ENCODE data around the gene OSBPL2.

The OSBPL2 gene

GRCh38 chr20:62246431-62246830 lies 8.1 kb downstream of the OSBPL2 start:
- TF ChIP-seq, protein P1, sequence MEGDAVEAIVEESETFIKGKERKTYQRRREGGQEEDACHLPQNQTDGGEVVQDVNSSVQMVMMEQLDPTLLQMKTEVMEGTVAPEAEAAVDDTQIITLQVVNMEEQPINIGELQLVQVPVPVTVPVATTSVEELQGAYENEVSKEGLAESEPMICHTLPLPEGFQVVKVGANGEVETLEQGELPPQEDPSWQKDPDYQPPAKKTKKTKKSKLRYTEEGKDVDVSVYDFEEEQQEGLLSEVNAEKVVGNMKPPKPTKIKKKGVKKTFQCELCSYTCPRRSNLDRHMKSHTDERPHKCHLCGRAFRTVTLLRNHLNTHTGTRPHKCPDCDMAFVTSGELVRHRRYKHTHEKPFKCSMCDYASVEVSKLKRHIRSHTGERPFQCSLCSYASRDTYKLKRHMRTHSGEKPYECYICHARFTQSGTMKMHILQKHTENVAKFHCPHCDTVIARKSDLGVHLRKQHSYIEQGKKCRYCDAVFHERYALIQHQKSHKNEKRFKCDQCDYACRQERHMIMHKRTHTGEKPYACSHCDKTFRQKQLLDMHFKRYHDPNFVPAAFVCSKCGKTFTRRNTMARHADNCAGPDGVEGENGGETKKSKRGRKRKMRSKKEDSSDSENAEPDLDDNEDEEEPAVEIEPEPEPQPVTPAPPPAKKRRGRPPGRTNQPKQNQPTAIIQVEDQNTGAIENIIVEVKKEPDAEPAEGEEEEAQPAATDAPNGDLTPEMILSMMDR (conservative IDR thresholded peaks at IDR 0.05; ENCODE audit: low read depth), result no peak
- ChIA-PET POLR2A (ENCODE audit: low non-redundant PET) (no interaction called here), CTCF (interaction anchor here (0.6 kb wide), 1 partner anchor 51 kb away, joined by 4 read pairs; no protein-coding TSS in a partner anchor)
- DNase-seq (ENCODE audit: low spot score), result no peak
- H3K27ac ChIP-seq, result peak overlapping the region; percentile 4

DNA sequence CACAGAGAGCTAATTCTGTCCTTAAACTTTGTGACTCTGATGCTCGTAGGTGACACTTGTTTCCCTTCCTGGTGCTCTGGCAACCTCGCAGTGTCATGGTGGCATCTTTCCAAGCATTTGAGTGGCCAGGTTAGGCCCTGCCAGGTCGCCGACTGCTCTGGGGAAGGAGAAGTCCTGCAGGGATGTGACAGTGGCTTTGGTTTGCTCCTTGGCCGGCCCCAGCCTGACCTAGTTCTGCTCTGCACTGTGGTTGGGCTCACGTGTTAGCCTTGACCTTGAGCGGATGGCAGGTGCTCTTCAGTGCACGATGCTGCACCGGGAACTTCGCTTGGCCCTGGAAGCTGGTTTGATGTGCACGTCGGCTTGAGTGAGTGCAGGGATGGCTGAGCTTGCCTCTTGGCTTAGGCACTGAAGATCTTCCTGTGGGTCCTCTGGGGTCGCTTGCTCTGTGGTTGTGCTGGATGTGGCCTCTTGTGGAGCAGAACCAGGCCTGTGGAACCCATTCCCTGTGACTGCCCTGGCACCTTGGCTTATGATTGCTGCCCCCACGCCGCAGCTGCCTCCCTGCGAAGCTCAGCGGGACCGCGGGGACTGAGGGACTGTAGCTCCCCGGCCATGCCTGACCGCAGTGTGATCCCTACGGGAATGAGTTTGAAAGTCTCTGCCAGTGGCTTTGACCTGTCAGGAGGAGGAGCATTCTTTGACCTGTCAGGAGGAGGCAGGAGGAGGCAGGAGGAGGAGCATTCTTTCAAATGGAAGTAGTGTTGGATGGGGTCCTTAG lies 8.7 kb downstream of the OSBPL2 start:
- DNase-seq (ENCODE audit: low spot score), result no peak
- TF ChIP-seq, protein P1 (conservative IDR thresholded peaks at IDR 0.05; ENCODE audit: low read depth), result no peak
- CTCF ChIA-PET, result interaction anchor here (0.6 kb wide), 1 partner anchor 50 kb away, joined by 4 read pairs; no protein-coding TSS in a partner anchor
- POLR2A ChIA-PET (ENCODE audit: low non-redundant PET), result no interaction called here
- H3K27ac ChIP-seq, result peak overlapping the region; percentile 4

DNA sequence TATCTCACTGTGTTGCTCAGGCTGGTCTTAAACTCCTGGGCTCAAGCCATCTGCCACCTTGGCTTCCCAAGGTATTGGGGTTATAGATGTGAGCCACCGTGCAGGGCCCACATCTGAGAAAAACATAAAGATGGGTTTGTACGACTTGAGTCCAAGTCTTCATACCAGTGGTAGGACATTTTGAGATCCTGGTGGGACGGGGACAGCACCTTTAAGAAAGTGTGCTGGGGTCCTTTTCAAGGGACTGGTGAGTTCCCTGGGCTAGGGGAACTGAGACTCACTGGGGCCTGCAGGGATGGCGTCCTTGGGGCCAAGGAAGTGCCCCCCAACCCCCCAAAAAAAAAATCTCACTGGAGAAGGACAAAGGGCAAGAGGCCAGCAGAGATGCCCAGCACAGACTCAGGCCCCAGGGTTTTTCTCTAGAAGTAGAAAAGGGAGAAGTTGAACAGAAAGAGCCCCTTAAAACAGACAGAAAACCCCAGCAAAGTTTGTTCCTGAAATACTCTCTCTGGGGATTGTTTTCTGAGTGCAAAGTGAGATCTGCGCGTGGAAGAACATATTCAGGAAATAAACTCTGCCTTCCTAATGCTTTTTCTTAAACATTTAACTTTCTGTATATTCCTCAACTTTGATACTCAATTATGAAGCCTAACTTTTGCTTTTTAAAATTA lies 10.7 kb downstream of the OSBPL2 start:
- CTCF ChIA-PET, result no interaction called here
- POLR2A ChIA-PET (ENCODE audit: low non-redundant PET), result no interaction called here
- DNase-seq (ENCODE audit: low spot score), result no peak
- TF ChIP-seq, protein P1 (conservative IDR thresholded peaks at IDR 0.05; ENCODE audit: low read depth), result no peak
- H3K27ac ChIP-seq, result no peak overlapping the region

GRCh38 chr20:62252342-62252966 lies 14.1 kb downstream of the OSBPL2 start:
- peak; percentile 59 for DNase-seq (ENCODE audit: low spot score)
- POLR2A ChIA-PET (ENCODE audit: low non-redundant PET), result no interaction called here
- CTCF ChIA-PET, result interaction anchor here (0.6 kb wide), 1 partner anchor 33 kb away, joined by 3 read pairs; no protein-coding TSS in a partner anchor
- TF ChIP-seq, protein P1 (conservative IDR thresholded peaks at IDR 0.05; ENCODE audit: low read depth), result no peak
- H3K27ac ChIP-seq, result peak overlapping the region; percentile 2

DNA sequence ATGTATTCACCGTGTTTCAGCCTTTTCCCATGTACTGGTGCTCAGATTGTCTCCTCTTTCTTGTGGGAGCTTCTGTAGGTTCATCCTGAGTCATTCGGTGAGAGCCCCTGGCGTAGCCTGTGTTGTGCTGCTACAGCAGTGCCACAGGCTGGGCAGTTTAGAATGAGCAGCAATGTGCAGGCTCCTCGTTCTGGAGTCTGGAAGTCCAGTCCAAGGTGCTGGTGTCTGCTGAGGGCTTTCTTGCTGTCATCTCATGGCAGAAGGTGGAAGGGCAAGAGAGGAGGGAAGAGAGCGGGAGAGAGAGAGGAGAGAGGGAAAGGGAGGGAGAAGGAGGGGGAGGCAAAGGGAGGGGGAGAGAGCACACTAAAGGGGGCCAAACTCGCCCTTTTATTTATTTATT lies 15.1 kb downstream of the OSBPL2 start:
- no peak for DNase-seq (ENCODE audit: low spot score)
- TF ChIP-seq, protein P1 (conservative IDR thresholded peaks at IDR 0.05; ENCODE audit: low read depth), result no peak
- ChIA-PET POLR2A (ENCODE audit: low non-redundant PET) (no interaction called here), CTCF (no interaction called here)
- H3K27ac ChIP-seq, result peak overlapping the region; percentile 25

DNA sequence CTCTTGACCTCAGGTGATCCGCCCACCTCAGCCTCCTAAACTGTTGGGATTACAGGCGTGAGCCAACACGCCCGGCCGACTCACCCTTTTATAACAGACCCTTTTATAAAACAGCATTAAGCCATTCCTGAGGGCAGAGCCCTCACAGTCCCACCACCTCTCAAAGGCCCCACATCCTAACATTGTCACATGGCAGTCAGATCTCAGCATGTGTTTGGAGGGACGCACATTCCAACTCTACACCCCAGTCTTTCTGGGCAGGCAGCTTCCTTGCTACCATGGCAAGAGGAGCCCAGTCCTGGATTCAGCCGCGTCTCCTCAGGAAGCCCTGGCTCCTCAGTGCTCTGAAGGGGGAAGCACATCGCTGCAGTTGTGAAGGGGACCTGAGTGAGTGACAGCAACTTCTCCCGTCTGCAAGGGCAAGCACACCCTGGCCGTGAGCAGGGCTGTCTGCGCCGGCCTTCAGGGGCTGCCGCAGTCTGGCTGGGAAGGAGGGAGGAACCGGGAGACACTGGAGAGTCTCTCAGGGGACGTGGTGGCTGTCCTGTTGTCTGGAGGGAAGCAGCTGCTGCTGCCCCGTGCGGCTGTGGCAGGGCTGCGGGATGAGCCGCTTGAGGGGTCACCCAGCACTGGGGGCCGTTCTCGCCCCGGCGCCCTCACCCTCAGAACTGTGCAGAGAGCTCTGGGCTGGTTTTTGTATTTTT lies 15.9 kb downstream of the OSBPL2 start:
- ChIA-PET CTCF (interaction anchor here (0.6 to 1.1 kb wide), 2 partner anchors 12 to 74 kb away, joined by 3 read pairs; no protein-coding TSS in a partner anchor), POLR2A (ENCODE audit: low non-redundant PET) (no interaction called here)
- TF ChIP-seq, protein P1 (conservative IDR thresholded peaks at IDR 0.05; ENCODE audit: low read depth), result no peak
- no peak for DNase-seq (ENCODE audit: low spot score)
- H3K27ac ChIP-seq, result peak overlapping the region; percentile 25
